ENCODE data around the gene GTF3C1.
A peak's percentile ranks its signal among the peaks of the same experiment; 100 is the strongest.

GTF3C1 gene

GRCh38 chr16:27558932-27559331 is 9.2 kb upstream of the GTF3C1 start:
- DNase-seq, result no peak

GRCh38 chr16:27558434-27558833 is 8.7 kb upstream of the GTF3C1 start:
- no peak for DNase-seq

- no peak for DNase-seq
These were observed 6.8 kb upstream of the GTF3C1 start for GRCh38 chr16:27556471-27556870.

- DNase-seq, result no peak
These were observed 1.3 kb upstream of the GTF3C1 start for GRCh38 chr16:27551036-27551435.

DNA sequence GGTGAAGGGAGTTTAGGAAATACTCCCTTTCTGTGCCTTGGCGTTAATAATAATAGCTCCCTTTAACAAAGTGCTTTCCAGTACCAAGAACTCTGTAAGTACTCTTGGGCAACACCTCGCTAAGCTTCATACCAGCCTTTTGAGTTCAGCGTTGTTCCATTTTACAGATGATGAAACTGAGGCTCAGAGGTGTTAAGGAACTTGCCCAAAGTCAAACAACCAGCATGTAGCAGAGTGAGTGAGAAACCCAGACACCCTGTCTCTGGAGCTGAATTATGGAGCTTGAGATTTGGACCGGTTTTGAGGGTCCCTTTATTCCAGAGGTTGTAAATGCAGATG is 838 bp upstream of the GTF3C1 start:
- DNase-seq, result no peak

DNA sequence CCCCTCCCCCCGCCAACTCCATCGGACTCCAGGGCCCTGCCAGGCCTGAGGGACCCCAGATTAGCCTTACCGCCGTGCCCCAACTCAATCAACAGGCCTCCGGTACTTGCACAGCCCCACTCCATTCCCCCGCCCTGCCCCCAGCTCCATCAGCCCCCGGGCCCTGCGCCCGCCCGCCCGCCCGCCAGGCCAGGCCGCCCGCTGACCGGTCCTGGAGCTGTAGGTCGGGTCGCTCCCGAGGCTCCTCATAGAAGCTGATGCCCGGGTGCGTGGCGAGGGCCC is 308 bp downstream of the GTF3C1 start:
- DNase-seq, result no peak

DNA sequence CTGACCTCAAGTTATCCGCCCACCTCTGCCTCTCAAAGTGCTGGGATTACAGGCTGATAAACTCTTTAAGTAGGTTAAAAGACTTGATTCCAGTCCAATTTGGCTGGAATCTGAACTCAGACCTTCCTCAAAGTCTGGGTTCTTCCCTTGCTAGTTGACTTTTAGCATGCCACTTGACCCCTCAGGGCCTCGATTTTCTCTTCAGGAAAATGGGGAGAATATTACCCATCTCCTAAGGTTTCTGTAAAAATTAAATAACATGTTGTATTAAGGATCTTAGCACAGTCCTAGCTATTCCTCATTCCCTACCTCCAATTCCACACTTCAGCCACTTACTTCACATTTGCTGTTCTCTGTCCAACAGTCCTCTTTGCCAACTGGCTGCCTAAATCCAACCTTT is 1.9 kb downstream of the GTF3C1 start:
- DNase-seq, result no peak

GRCh38 chr16:27547134-27547533 is 2.6 kb downstream of the GTF3C1 start:
- DNase-seq, result peak; percentile 76

DNA sequence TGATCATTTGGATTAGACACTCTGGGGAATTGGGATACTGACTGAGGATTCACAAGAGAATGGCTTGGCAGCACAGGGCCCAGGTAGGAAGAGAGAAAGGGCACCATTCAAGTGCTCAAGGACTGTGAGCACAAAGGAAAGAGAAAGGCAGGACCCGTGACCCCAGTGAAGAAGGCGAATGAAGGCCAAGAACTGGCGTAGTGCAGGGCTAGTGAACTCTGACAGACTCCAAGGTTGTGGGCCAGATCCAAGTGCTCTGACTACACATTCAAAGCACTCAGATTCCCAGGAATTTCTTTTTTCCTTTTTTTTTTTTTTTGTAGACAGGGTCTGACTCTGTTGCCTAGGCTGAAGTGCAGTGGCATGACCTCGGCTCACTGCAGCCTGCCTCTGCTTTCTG is 5.0 kb downstream of the GTF3C1 start:
- no peak for DNase-seq

DNA sequence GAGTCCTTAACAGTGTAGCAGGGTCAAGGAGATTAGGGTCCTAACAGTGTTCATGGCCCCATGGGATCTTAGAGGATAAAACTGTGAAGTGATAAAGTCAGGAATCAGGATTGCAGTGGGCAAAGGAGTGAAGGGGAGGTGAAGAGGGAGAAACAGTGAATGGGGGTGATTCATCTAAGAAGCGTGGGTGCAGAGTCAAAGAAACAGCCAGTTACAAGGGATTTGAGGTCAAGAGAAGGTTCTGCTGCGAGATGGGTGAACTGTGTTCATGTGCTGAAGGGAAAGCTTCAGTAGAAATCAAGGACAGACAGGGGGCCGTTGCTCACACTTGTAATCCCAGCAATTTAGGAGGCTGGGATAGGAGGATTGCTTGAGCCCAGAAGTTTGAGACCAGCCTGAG is 5.9 kb downstream of the GTF3C1 start:
- no peak for DNase-seq

DNA sequence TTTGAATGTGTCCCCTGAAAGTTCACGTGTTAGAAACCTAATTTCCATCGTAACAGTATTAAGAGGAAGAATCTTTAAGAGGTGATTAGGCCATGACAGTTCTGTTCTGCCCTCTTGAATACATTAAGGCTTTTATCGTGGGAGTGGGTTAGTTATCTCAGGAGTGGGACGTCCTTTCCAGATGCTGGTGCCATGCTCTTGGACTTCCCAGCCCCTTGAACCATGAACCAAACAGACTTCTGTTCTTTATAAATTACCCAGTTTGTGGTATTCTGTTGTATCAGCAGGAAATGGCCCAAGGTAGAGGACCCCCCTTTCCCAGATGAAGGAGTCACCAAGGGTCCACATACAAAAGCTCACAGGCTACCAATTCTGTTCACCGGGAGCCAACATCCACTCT is 10.1 kb downstream of the GTF3C1 start:
- no peak for DNase-seq

GRCh38 chr16:27539120-27539519 is 10.6 kb downstream of the GTF3C1 start:
- DNase-seq, result no peak

DNA sequence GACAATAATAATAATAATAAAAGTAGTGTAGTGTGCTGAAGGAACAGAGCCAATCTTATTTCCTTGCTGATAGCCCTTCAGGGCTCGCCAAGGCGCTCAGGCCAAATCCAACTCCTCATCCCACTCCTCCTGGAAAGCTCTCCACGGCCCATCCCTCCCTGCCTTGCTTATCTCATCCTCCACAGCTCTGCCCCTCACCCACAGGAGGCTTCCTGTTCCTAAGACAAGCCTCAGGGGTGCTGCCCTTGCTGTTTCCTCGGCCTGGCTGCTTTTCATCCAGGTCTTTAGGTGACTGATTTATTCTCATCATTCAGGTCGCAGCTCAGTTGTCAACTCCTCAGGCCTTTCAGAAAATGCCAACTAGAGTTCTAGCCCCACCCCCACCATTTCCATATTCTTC is 11.2 kb downstream of the GTF3C1 start:
- DNase-seq, result no peak

DNA sequence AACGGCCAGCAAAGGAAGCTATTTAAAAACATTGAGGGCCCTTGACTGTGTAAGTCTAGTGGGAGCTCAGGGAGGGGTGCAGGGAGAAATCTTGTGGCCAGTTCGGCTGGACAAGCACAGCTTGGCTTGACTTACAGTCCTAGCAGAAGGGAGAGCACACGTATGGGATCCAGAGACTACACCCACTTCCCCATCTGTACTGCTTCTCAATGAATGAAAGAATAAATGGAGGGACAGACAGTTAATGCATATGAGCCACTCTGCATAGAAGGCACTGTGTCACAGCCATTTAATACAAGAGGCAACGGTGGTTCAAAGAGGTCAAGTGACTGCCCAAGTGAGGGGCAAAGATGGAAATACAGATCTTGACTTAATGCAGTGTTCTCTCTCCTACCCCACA is 15.5 kb downstream of the GTF3C1 start:
- DNase-seq, result no peak

DNA sequence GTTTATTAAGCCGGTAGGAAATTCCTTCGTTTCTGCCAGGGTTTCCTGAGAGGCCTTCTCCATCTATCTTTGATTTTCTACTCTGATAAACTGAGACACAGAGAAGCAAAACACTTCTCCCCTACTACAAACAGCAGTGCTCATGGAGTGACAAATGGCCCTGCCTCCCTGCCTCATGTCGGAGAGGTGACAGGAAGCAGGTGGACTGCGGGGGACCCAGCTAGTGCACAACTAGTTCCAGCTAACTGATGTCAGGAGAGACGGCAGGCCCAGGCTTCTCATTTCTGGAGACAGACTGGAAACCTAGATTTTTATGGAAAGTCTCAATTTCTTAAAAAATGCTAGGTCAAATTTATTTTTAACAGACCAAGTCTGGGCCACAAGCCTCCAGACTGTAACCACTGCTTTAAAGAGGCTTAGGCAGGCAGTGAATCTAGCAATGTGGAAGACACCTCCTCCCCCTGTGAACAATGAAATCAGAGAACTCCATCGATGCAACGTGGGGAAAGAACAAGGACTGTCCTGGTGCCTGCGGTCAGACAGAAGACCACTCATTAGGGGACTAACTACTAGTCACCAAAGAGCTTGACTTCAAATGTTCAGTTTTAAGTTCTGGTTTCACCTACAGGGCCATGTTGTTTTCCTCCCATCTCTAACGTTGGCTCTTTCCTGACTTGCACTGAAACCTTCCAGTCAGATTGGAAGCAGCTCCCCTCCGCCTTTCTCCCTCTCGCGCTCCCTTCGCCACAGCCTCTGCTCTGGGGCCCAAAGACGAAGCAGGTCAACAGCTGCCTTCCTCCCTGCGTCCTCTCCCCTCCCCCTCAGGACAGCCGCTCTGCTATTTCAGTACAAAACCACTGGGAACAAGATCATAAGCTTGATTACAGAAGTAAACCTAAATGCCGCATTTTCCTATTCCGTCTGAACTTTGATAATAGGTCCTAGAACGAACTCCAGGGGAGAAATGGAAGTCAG is 17.6 kb downstream of the GTF3C1 start:
- no peak for DNase-seq

DNA sequence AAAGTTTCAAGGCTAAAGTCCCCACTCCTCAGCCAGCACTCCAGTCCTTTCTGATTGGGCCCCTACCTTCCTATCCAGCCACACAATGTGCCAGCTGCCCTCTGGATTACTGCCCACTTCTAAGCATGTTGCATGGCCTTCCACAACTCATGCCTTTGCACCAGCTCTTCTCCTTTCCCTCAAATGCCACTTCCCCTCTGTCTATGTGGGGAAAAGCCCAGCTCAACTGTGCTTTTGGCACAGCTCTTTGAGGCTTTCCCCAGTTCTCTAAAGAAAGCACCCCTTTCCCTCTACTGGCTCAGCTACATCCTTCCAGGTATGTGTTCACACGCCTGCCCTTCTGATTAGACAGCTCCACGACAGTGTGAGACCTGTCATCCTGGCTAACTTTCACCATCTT is 18.5 kb downstream of the GTF3C1 start:
- peak; percentile 46 for DNase-seq

DNA sequence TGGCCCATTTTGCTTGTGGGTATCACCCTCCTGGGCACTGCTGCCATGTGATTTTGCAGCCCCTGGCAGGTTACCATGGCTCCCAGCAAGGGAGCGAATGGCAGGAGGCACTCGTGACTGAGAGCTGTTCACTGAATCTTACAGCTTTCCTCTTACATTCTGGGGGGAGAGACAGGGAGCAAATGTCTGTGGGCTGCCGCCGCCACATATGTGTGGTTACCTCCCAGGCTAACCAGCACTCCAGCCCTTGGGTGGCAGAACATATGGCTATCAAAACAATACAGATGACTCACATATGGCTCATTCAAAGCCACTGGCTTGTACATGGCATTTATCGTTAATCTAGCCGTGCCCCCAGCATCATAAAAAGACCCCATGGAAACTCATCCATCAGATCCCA is 19.8 kb downstream of the GTF3C1 start:
- DNase-seq, result peak; percentile 99

DNA sequence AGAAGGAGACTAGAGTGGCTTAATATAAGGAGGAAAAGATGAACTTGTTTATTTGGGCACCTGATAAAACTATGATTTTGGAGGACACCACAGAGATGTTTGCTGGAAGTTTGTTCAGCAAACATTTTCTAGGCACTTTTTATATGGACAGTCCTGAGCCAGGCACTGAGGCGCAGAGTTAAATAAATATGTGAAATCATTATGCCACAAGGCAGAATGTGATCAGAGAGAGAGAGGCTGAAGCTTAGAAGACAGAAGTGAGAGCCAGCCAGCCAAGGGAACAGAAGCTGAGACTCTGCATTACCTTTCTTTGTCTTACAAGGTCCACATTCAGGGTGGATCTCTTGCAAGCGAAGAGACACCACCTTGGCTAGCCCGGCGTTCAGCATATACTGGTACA is 21.4 kb downstream of the GTF3C1 start:
- DNase-seq, result no peak

- DNase-seq, result peak; percentile 88
These were observed 23.5 kb downstream of the GTF3C1 start for GRCh38 chr16:27526180-27526579.

- no peak for DNase-seq
These were observed 27.5 kb downstream of the GTF3C1 start for GRCh38 chr16:27522173-27522707.

GRCh38 chr16:27520982-27521673 is 28.6 kb downstream of the GTF3C1 start:
- DNase-seq, result no peak

GRCh38 chr16:27518226-27518625 is 31.5 kb downstream of the GTF3C1 start:
- DNase-seq, result no peak

DNA sequence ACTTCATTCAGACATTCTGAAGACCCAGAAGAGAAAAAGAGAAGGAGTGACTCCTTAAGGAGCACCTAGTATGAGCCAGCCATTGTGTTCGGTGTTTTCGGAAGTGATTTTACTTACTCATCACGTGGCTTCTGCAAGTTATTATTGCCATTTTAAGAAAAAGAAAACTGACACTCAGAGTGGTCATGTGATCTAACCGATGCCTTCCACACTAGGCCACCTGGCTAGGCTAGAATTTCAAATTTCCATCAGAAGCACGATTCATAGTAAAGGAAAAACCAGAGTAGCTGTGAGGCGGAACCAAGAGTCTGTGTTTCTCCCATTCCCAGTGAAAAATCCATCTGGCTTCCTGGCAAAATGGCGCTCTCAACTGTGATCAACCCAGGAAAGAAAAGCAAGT is 32.0 kb downstream of the GTF3C1 start:
- no peak for DNase-seq

- DNase-seq, result no peak
These were observed 33.3 kb downstream of the GTF3C1 start for GRCh38 chr16:27516365-27516764.
